Measurements from ENCODE around the gene CLASP1.

DNA sequence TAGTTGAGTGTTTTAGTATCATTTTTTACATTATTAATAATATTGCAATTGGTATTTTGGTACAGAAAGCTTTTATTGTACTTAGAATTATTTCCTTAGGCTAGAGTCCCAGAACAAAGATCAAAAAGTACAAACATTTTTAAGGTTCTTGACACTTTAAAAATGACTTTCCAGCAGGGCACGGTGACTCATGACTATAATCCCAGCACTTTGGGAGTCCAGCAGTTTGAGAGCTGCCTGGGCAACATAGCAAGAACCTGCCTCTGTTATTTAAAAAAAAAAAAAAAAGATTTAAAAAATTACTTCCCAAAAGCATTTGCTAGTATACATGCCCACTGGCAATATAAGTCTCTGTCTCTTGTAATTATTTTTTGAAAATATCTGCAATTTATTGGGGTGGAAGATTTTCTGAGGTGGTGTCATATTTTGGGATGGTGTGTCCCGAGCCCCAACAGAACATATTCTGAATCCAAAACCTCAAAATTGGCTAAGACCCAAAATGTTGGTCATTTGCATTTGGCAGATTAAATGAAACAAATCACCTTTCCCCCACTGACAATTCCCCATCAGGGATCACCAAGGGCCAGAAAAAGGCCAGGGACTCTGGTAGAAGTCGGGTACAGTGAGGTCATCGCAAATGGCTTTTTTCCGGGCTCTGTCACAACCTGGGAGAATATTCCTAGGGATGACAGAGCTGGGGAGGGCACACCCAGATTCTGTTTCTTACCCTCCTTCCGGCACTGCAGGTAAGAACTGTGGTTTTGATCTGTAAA is 45.3 kb upstream of the CLASP1 start:
- TF ChIP-seq, protein P1, sequence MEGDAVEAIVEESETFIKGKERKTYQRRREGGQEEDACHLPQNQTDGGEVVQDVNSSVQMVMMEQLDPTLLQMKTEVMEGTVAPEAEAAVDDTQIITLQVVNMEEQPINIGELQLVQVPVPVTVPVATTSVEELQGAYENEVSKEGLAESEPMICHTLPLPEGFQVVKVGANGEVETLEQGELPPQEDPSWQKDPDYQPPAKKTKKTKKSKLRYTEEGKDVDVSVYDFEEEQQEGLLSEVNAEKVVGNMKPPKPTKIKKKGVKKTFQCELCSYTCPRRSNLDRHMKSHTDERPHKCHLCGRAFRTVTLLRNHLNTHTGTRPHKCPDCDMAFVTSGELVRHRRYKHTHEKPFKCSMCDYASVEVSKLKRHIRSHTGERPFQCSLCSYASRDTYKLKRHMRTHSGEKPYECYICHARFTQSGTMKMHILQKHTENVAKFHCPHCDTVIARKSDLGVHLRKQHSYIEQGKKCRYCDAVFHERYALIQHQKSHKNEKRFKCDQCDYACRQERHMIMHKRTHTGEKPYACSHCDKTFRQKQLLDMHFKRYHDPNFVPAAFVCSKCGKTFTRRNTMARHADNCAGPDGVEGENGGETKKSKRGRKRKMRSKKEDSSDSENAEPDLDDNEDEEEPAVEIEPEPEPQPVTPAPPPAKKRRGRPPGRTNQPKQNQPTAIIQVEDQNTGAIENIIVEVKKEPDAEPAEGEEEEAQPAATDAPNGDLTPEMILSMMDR (IDR thresholded peaks at IDR 0.05) = no peak
- no peak for TF ChIP-seq POLR2A (IDR thresholded peaks at IDR 0.05)
